A673 (cell line): ENCODE data around the gene CPA5. TPM values are rescaled to one million over a fixed set of nuclear protein-coding genes. Genes with fewer than 3 reads are reported as not detected.

Experiments used
- BruUV-seq: library from RNA; stranded (reverse); fragments of 400-500 nt; replicated peaks from 2 replicates; lab custom pipeline; 2021; lab: Mats Ljungman, UMichigan
- CTCF ChIA-PET: fragments of 300-600 bp; sonication (Branson Sonifier 250); formaldehyde crosslinking; loops from one replicate; lab custom pipeline; 2022; ENCODE audit warnings: antibody characterized with exemption; lab: Charles Lee
- POLR2A ChIA-PET: fragments of 300-600 bp; sonication (Branson Sonifier 250); formaldehyde crosslinking; loops from one replicate; lab custom pipeline; 2022; ENCODE audit warnings: antibody characterized with exemption; ENCODE audit not compliant: low non-redundant PET; lab: Charles Lee
- DNase-seq: peaks from one replicate; pipeline ENCODE4 v3.0.0-alpha.2; 2015; ENCODE audit warnings: low spot score
- H3K27ac ChIP-seq: fragments of 200-600 bp; sonication (generic); 2 replicates; pipeline ENCODE4 v1.5.1; 2016; ENCODE audit warnings: mixed run types, low read depth, mild to moderate bottlenecking, mixed read lengths, antibody characterized with exemption, low read length; ENCODE audit not compliant: poor library complexity, severe bottlenecking
- H3K27me3 ChIP-seq: fragments of 200-600 bp; sonication (generic); replicated peaks from 2 replicates; pipeline ENCODE4 v1.6.1; 2017; ENCODE audit warnings: mixed run types, low read depth, mild to moderate bottlenecking, mixed read lengths, antibody characterized with exemption, low read length; ENCODE audit not compliant: insufficient read depth, poor library complexity
- H3K36me3 ChIP-seq: fragments of 200-600 bp; sonication (generic); 2 replicates; pipeline ENCODE4 v1.6.1; 2016; ENCODE audit warnings: mixed run types, mild to moderate bottlenecking, mixed read lengths, antibody characterized with exemption, low read length; ENCODE audit not compliant: insufficient read depth, poor library complexity, severe bottlenecking
- H3K4me1 ChIP-seq: fragments of 200-600 bp; sonication (generic); 2 replicates; pipeline ENCODE4 v1.6.1; 2017; ENCODE audit warnings: mixed run types, mild to moderate bottlenecking, mixed read lengths, antibody characterized with exemption, low read length; ENCODE audit not compliant: insufficient read depth, poor library complexity, severe bottlenecking
- H3K4me3 ChIP-seq: fragments of 200-600 bp; sonication (generic); 2 replicates; pipeline ENCODE4 v1.5.1; 2016; ENCODE audit warnings: low read depth, mixed run types, mild to moderate bottlenecking, mixed read lengths, low read length; ENCODE audit not compliant: poor library complexity, severe bottlenecking
- H3K9me3 ChIP-seq: fragments of 200-600 bp; sonication (generic); 2 replicates; pipeline ENCODE4 v1.6.1; 2016; ENCODE audit warnings: mixed run types, low read depth, mild to moderate bottlenecking, mixed read lengths, antibody characterized with exemption, low read length; ENCODE audit not compliant: poor library complexity, severe bottlenecking
- EZH2 ChIP-seq: fragments of 200-600 bp; sonication (generic); IDR thresholded peaks from 2 replicates; pipeline ENCODE4 v1.6.1; 2017; ENCODE audit warnings: borderline replicate concordance, low read depth, mild to moderate bottlenecking, mixed read lengths, antibody characterized with exemption, low read length; ENCODE audit not compliant: poor library complexity, severe bottlenecking
- intact Hi-C: fragments of 100-400 bp; cut with micrococcal nuclease; formaldehyde crosslinking; loops from one replicate; pipeline ENCODE4 v1.10.0; 2022; ENCODE audit not compliant: unreplicated experiment
- total RNA-seq: library from RNA; stranded (reverse); gene quantifications from 2 replicates; pipeline ENCODE4 v1.2.3, GENCODE V29; 2021
- TF ChIP-seq, protein P1 (sequence below): fragments of 300-800, 200-600 bp; sonication (generic); conservative IDR thresholded peaks from 2 replicates; pipeline ENCODE4 v1.5.1; 2017; ENCODE audit warnings: low read depth, mild to moderate bottlenecking, antibody characterized with exemption, low read length, moderate library complexity, mixed read lengths

The CPA5 gene
- total RNA-seq, 1 experiment from 2014 or later = not detected

GRCh38 chr7:130334274-130334673 lies 10.3 kb upstream of the CPA5 start:
- POLR2A ChIA-PET = no interaction called here
- BruUV-seq = no TSS peak
- H3K36me3 ChIP-seq = no peaks in the 10 kb centered on the region
- H3K9me3 ChIP-seq = no peaks in the 10 kb centered on the region
- H3K4me1 ChIP-seq = no peaks in the 10 kb centered on the region
- CTCF ChIA-PET = no interaction called here
- no peak overlapping the region for H3K27ac ChIP-seq
- no peak overlapping the region for H3K4me3 ChIP-seq
- intact Hi-C loops = no loop called here
- no peak for DNase-seq
- no peaks in the 10 kb centered on the region for H3K27me3 ChIP-seq
- TF ChIP-seq EZH2 = no peak
- TF ChIP-seq, protein P1, sequence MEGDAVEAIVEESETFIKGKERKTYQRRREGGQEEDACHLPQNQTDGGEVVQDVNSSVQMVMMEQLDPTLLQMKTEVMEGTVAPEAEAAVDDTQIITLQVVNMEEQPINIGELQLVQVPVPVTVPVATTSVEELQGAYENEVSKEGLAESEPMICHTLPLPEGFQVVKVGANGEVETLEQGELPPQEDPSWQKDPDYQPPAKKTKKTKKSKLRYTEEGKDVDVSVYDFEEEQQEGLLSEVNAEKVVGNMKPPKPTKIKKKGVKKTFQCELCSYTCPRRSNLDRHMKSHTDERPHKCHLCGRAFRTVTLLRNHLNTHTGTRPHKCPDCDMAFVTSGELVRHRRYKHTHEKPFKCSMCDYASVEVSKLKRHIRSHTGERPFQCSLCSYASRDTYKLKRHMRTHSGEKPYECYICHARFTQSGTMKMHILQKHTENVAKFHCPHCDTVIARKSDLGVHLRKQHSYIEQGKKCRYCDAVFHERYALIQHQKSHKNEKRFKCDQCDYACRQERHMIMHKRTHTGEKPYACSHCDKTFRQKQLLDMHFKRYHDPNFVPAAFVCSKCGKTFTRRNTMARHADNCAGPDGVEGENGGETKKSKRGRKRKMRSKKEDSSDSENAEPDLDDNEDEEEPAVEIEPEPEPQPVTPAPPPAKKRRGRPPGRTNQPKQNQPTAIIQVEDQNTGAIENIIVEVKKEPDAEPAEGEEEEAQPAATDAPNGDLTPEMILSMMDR = no peak

DNA sequence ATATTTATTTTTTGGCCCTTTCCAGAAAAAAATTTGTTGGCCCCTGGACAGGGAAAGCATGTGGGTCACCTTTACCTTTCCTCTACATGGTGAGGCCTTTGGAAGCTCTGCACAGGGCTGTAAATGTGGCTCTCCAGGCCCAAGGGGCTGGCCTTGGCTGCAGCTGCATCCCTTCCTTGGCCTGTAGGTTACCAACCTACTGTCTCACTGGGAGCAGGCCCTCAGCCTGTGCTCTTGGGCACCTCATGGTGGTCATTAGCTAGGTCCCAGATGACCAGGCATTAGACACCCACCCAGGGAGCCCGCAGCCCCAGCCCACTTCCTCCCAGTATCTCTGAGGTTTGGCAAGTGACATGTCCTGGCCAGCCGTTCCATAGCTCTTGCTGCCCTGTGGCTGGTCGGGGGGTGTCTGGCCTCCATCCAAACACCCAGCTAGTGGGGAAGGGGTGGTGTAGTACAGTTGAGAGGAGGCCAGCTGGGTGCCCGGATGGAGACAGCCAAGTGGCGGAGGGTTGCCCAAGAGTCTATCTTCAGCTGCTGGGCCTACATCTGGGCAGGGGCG lies 7.1 kb upstream of the CPA5 start:
- Histone ChIP-seq H3K4me3 (no peak overlapping the region), H3K36me3 (no peaks in the 10 kb centered on the region), H3K4me1 (no peaks in the 10 kb centered on the region), H3K27ac (no peak overlapping the region), H3K9me3 (no peaks in the 10 kb centered on the region), H3K27me3 (no peaks in the 10 kb centered on the region)
- intact Hi-C loops = no loop called here
- TF ChIP-seq, protein P1 = no peak
- TF ChIP-seq EZH2 = no peak
- no peak for DNase-seq
- ChIA-PET POLR2A (interaction anchor here (0.6 kb wide), 1 partner anchor 93 kb away, joined by 3 read pairs; no protein-coding TSS in a partner anchor), CTCF (no interaction called here)
- no TSS peak for BruUV-seq

- TF ChIP-seq EZH2 = no peak
- TF ChIP-seq, protein P1 = no peak
- no peak for DNase-seq
- ChIA-PET CTCF (no interaction called here), POLR2A (interaction anchor here (0.6 kb wide), 1 partner anchor 94 kb away, joined by 3 read pairs; no protein-coding TSS in a partner anchor)
- Histone ChIP-seq H3K27ac (no peak overlapping the region), H3K27me3 (no peaks in the 10 kb centered on the region), H3K9me3 (no peaks in the 10 kb centered on the region), H3K4me1 (no peaks in the 10 kb centered on the region), H3K4me3 (no peak overlapping the region), H3K36me3 (no peaks in the 10 kb centered on the region)
- no TSS peak for BruUV-seq
- intact Hi-C loops = no loop called here
Measured at GRCh38 chr7:130338233-130338632, 6.4 kb upstream of the CPA5 start.
